Measurements from ENCODE around the gene VPS51. TPM values are rescaled to one million over a fixed set of nuclear protein-coding genes. Genes with fewer than 3 reads are reported as not detected.

The VPS51 gene
- polyA plus RNA-seq, 1 donor from 2014 or later = 230 TPM

- H4K20me1 ChIP-seq (ENCODE audit: insufficient read depth) = no peaks in the 10 kb centered on the region
- no peaks in the 10 kb centered on the region for H3K9me3 ChIP-seq (ENCODE audit: low read length)
- TF ChIP-seq TAF1 (IDR thresholded peaks at IDR 0.05; ENCODE audit: low read depth) = no peak
- TF ChIP-seq EZH2 (IDR thresholded peaks at IDR 0.05; ENCODE audit: borderline replicate concordance, insufficient read depth, low read length, poor library complexity, severe bottlenecking) = no peak
- TF ChIP-seq MXI1 (conservative IDR thresholded peaks at IDR 0.05; ENCODE audit: poor library complexity, severe bottlenecking) = no peak
- no peak for TF ChIP-seq POLR2AphosphoS5 (IDR thresholded peaks at IDR 0.05)
- no peak for TF ChIP-seq REST (IDR thresholded peaks at IDR 0.05; ENCODE audit: borderline replicate concordance)
- no peak for TF ChIP-seq SMC3 (conservative IDR thresholded peaks at IDR 0.05; ENCODE audit: poor library complexity)
- TF ChIP-seq RAD21 (conservative IDR thresholded peaks at IDR 0.05) = no peak
- TF ChIP-seq CTCF (IDR thresholded peaks at IDR 0.05; ENCODE audit: poor library complexity, severe bottlenecking) = no peak
- TF ChIP-seq EP300 (conservative IDR thresholded peaks at IDR 0.05; ENCODE audit: poor library complexity, severe bottlenecking) = no peak
- no peak overlapping the region for H3K4me2 ChIP-seq (ENCODE audit: low read length)
- peaks cover 21% of the 10 kb centered on the region for H3K79me2 ChIP-seq (replicated peaks; ENCODE audit: insufficient read depth, low read length)
- H3K27me3 ChIP-seq (ENCODE audit: insufficient read depth, low read depth, low read length) = no peaks in the 10 kb centered on the region
- peak overlapping the region; percentile 24 for H3K9ac ChIP-seq (ENCODE audit: low read length)
- H3K9me2 ChIP-seq (ENCODE audit: insufficient read depth, low read length) = no peaks in the 10 kb centered on the region
- H3F3A ChIP-seq (ENCODE audit: insufficient read depth, low read length, poor library complexity, severe bottlenecking) = no peaks in the 10 kb centered on the region
- peak overlapping the region; percentile 86 for H3K4me3 ChIP-seq (ENCODE audit: low read length)
- H3K36me3 ChIP-seq (ENCODE audit: insufficient read depth, low read length) = no peaks in the 10 kb centered on the region
- H2AFZ ChIP-seq (ENCODE audit: low read depth, low read length) = no peak overlapping the region
- H3K27ac ChIP-seq (ENCODE audit: low read length) = peak overlapping the region; percentile 21
These were observed 15.2 kb downstream of the VPS51 start for GRCh38 chr11:65111159-65111743.

GRCh38 chr11:65111744-65112545 lies 15.9 kb downstream of the VPS51 start, which contains the start of gene TM7SF2:
Gene TM7SF2 (plus strand): TSS chr11:65111872. CDS start chr11:65112016, 144 bp downstream.
- Histone ChIP-seq H3K36me3 (ENCODE audit: insufficient read depth, low read length) (no peaks in the 10 kb centered on the region), H3K9me3 (ENCODE audit: low read length) (no peaks in the 10 kb centered on the region), H3K27ac (ENCODE audit: low read length) (peak within 1 kb of the TSS; percentile 97), H3K27me3 (ENCODE audit: insufficient read depth, low read depth, low read length) (no peaks in the 10 kb centered on the region), H3K9me2 (ENCODE audit: insufficient read depth, low read length) (no peaks in the 10 kb centered on the region), H3K79me2 (replicated peaks; ENCODE audit: insufficient read depth, low read length) (peaks cover 23% of the 10 kb centered on the region), H3F3A (ENCODE audit: insufficient read depth, low read length, poor library complexity, severe bottlenecking) (no peaks in the 10 kb centered on the region), H3K4me3 (ENCODE audit: low read length) (peak within 1 kb of the TSS; percentile 86), H4K20me1 (ENCODE audit: insufficient read depth) (no peaks in the 10 kb centered on the region), H3K9ac (ENCODE audit: low read length) (peak within 1 kb of the TSS; percentile 98), H3K4me2 (ENCODE audit: low read length) (peak within 1 kb of the TSS; percentile 99), H2AFZ (ENCODE audit: low read depth, low read length) (peak within 1 kb of the TSS; percentile 21)
- peak; percentile 93 for TF ChIP-seq TAF1 (IDR thresholded peaks at IDR 0.05; ENCODE audit: low read depth)
- no peak for TF ChIP-seq CTCF (IDR thresholded peaks at IDR 0.05; ENCODE audit: poor library complexity, severe bottlenecking)
- TF ChIP-seq EZH2 (IDR thresholded peaks at IDR 0.05; ENCODE audit: borderline replicate concordance, insufficient read depth, low read length, poor library complexity, severe bottlenecking) = no peak
- TF ChIP-seq POLR2AphosphoS5 (IDR thresholded peaks at IDR 0.05) = peak; percentile 99
- TF ChIP-seq REST (IDR thresholded peaks at IDR 0.05; ENCODE audit: borderline replicate concordance) = peak; percentile 67
- TF ChIP-seq EP300 (conservative IDR thresholded peaks at IDR 0.05; ENCODE audit: poor library complexity, severe bottlenecking) = peak; percentile 36
- peak; percentile 65 for TF ChIP-seq MXI1 (conservative IDR thresholded peaks at IDR 0.05; ENCODE audit: poor library complexity, severe bottlenecking)

All from neural cell (in vitro differentiated cells).